Measurements from ENCODE around the gene NRF1.

Gene NRF1

DNA sequence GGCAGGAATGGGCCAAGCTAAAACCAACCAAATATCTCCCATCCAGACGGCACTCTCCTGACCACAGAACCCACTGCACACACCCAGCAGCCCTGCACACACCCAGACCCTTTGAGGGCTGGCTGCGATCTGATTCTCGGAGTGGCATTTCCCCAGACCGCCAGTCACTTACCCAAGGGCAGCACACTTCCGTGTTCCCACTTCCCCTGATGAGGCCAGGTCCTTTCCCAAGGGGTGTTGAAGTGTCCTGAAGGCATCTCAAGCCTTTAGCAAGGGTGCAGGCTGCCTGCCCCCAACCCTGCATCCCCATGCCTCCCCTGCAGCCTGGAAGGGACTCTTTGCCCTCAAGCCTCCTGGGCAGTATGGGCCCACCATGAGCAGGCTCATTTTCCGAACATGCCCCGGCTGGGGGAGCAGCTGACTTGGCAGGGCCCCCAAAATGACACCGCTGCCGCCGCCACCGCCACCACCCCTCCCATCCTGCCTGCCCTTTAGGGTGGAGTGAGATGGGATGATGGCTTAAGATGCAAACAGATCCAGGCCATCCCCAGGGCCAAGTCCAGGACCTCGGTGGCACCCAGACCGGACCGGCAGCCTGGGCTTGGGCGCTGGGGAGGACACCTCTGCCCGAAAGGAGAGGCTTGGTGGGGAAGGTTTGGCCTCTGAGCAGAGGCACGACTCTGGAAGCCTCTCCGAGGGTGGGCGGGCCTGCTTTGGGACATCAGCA, 159.8 kb downstream of the NRF1 start:
- no peak for DNase-seq (ENCODE audit: low spot score)

GRCh38 chr7:129771928-129772479, 160.5 kb downstream of the NRF1 start:
- no peak for DNase-seq (ENCODE audit: low spot score)

DNA sequence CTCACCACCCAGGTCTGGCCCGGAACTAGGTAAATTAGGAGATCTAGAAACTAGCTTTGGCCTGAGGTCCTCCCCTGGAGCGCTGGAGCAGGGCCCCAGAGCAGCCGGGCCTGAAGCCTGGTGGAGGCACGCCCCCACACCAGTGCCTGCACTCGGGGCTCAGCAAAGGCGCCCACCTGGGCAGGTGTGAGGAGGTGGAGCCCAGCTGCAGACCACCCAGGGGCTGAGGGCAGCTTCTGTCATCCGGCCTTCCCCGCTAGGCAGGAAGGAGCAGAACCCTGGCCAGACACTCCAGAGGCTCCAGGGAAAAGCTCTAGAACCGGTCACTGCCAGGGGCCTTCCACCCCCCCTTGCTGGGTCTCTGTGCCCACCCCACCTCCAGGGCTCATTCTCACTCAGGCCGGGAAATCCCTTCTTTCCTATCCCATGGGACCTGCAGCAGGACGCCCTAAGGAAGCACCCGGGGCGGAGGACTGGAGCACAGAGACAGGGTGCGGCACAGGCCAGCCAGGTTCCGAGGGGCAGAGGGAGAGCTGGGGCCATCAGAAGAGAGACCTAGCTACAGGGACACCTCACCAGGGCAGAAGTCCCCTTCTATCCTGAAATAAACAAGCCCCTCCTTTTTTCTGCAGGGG, 161.2 kb downstream of the NRF1 start:
- no peak for DNase-seq (ENCODE audit: low spot score)

DNA sequence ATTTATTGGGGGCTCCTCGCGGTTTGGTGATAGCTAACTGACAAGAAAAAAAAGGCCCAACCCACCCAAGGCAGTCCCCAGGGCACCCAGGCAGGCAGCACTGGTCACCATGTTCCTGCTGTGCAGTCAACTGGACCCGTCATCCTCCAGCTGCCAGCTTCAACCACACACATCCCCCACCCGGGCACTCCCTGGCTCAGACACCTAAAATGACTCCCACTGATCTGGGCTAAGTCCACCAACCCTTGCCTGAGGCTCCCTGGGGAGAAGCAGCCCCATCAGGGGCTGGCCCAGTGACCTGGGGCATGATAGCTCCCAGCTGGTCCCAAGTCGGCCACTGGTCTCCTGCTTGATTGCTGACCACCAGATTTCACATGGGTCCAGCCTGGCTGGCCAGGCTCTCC, 161.8 kb downstream of the NRF1 start:
- no peak for DNase-seq (ENCODE audit: low spot score)

GRCh38 chr7:129773871-129774270, 162.4 kb downstream of the NRF1 start:
- no peak for DNase-seq (ENCODE audit: low spot score)

DNA sequence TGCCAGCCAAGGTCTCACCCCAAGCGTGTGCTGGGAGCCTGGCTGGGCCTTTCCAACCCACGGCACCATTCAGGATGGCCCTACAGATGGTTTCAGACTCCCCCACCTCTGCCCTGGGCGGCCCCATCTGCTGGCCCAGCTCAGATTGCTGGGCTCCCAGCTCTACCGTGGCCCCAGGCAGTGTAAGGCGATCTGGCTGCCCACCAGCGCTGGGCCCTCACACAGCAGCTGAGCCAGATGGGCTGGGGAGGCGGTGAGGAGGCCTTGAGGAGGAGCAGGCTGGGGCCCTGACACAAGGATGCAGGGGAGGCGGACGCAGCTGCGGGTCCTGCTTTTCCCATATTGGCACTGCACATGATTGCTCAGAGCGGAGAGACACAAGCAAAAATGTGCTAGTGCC, 162.8 kb downstream of the NRF1 start:
- no peak for DNase-seq (ENCODE audit: low spot score)

GRCh38 chr7:129774871-129775694, 163.6 kb downstream of the NRF1 start:
- no peak for DNase-seq (ENCODE audit: low spot score)

GRCh38 chr7:129775695-129776361, 164.3 kb downstream of the NRF1 start:
- DNase-seq (ENCODE audit: low spot score), result no peak

GRCh38 chr7:129776362-129776722, 164.8 kb downstream of the NRF1 start:
- no peak for DNase-seq (ENCODE audit: low spot score)

DNA sequence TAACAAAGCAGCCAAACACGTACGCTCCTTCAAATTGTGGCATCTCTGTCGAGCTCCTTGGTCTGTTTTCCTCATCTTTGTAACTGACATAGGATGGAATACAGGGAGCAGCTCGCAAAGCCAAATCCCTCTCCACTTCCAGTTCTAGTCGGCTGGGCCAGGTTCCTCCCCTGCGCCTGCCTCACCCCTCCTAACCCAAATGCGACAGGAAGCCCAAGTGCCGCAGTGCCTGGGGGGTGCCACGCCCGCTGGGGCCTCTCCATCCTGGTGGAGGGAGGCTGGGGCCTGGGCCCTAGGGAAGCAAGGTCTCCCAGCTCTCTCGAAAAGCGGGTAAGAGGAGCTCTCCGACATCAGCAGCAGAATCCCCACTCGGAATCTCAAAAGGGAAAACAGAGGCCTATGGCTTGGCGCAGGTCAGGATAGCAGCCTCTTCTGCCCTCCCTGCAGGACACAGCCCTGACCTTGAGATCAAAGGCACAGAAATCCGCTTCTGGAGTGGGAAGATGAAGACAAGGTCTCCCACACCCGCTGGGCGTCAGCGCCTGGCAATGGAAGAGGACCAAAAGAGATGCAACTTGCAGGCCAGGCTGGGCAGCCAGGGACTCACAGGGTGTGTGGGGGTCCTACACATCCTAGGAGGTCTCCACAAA, 165.8 kb downstream of the NRF1 start:
- DNase-seq (ENCODE audit: low spot score), result no peak

GRCh38 chr7:129777993-129778769, 166.7 kb downstream of the NRF1 start:
- DNase-seq (ENCODE audit: low spot score), result no peak

- no peak for DNase-seq (ENCODE audit: low spot score)
Observed at GRCh38 chr7:129778770-129779601, 167.5 kb downstream of the NRF1 start.

- no peak for DNase-seq (ENCODE audit: low spot score)
Observed at GRCh38 chr7:129779602-129780256, 168.2 kb downstream of the NRF1 start.

DNA sequence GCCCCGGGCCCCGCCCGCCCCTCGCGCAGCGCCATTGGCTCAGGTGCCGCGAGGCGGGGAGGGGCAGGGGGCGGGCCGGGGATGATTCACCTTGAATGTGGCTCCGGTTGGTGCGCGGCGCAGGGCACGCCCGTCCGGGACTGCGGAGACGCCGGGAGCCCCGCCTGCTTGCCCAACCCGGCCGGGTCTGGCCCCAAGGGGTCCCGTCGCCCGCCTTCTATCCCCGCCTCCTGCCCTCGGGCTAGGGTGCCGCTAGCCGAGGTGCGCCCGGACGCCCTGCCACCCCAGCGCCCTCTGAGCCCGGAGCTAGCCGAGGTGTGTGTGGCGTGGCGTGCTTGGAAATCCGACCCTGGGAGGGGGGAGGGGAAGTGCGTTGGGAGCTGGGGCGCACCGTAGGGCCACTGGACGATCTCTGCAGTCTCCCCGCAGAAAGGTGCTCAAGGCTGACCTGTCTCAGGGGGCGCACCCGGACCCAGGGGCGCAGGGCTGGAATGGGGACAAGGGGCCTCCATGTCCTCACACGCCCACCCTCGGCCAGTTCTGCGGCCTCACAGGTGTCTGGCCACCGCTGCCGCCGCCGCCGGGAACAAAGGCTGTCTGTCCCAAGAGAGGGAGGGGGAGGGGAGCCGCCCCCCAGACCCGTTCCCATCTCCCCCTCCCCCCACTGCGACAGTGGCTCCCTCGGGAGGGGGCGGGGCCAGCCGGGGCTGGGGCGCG, 168.9 kb downstream of the NRF1 start:
- no peak for DNase-seq (ENCODE audit: low spot score)

DNA sequence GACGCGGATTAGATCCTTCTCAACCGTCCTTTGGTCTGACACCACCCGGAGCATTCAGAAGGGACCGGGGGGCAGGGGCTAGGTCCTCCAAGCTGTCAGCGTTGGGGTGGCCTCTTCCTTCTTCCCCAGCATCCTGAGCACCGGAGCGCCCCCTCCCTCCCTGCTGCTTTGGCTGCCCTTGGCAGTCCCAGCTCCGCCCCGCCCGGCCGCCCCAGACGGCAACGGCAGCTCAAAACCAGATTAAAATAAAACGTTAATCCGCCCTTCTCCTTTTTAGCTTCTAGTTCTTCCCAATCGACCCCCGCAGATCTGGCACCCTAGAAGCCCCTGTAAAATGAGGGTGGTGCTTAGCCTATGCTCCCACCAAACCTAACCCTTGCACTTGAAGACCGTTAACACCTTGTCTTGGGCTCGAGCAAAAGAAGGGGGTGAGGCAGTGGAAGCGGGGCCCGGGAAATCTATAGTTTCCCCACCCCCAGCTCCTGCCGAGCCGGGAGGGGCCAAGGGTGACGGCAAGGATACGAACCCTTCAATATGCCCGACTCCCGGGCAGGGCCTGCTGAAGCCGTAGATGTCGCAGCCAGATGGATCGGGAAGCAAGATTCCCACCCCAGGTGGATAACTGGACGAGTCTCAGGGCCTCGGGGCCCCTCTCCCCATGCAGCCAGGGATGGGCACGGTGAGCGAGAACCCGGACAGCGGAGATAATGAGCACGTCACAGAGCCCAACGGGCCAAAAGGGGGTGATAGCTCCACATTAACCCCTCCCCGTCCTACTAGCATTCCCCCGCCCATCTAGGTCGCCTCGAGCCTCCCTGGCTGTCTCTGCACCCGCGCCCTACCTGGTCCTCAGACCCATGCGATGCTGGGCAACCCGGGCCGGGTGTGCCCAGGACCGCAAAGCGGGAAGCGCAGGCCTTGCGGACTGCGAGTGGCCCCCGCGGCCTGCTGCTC, 169.7 kb downstream of the NRF1 start:
- DNase-seq (ENCODE audit: low spot score), result no peak

DNA sequence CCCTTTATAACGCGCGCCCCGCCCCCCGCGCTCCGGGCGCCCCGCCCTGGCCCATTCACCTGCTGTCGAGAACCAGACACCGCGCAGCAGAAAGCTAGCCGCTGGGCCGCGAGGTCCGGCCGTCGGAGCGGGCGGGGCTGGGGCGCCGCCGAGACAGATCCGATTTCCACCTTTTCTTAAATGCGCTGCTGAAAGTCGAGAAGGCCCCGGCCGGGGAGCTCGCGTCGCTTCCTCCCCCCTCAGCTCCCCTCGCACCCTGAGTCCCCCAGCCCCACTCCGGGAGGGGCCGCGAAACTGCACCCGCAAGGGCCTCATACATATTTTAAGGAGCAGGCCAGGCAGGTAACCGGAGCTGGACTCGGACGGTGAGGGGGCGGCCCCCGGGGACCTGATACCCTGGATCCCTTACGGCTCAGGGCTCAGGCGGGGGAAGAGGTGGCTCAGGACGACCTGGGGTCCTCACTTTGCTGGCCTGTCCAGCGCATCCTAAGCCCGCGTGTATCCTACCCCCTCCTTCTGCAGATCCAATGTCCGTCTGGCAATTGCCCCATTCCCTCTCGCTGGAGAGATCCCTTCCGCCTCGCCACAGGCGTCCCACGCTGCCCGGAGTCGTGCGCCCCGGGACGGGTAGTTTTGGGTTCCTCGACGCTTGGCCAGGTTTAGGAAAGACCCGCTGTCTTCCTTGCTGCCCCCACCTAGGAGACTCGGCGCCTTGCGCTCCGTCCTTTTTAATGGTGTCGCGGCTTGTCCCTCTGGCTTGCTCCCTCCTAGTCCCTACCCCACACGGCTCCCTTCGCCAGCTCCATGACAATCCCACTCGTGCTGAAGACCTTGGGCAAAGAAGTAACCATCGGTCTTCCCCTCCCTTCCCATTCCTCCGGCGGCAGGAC, 170.7 kb downstream of the NRF1 start:
- DNase-seq (ENCODE audit: low spot score), result no peak
